Stimulated activated CD8-positive, alpha-beta memory T cell treated with anti-CD3 and anti-CD28 coated beads, Interleukin-12 subunit alpha, Interleukin-12 subunit beta, amount 100 ng/mL, for 24 hours (primary cell): Measurements from ENCODE around the gene UCK2.

Source experiments
- DNase-seq: peaks from one replicate; pipeline ENCODE4 v3.0.0-alpha.2; 2020; ENCODE audit errors: extremely low read depth

UCK2 gene

GRCh38 chr1:165937829-165938228, 110.4 kb downstream of the UCK2 start:
- no peak for DNase-seq

DNA sequence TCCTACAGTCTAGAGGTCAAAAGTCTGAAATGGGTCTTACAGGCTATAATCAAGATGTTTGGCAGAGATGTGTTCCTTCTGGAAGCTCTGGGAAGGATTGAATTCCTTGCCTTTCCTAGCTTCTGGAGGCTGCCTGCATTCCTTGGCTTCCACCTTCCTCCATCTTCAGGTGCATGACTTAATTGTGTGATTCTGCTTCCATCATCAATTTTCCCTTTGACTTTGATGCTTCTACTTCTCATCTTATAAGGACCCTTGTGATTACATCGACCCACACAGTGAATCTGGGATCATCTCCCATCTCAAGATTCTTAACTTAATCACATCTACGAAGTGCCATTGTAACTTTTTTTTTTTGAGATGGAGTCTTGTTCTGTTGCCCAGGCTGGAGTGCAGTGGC, 111.4 kb downstream of the UCK2 start:
- no peak for DNase-seq

GRCh38 chr1:165941531-165941930, 114.1 kb downstream of the UCK2 start:
- no peak for DNase-seq

GRCh38 chr1:165942062-165942461, 114.6 kb downstream of the UCK2 start:
- no peak for DNase-seq

- no peak for DNase-seq
These were observed 115.6 kb downstream of the UCK2 start for GRCh38 chr1:165942927-165943597.

DNA sequence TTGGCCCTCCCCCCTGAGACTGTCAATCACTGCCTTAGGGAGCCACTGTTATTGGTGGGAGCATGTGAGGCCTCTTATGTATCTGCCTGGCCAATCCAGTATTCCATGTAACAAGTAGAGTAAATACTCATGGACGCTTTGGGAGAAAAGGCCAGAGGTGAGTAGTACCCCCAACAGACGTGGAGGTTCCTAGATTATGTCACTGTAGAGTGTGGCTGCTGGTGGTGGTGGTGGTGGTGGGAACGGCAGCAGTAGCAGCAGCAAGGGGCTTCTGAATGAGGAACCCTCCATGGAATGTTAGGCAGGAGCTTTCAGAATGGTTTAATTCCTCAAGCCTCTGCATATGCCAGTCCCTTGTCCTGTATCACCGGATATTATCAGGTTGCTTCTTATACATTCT, 118.5 kb downstream of the UCK2 start:
- DNase-seq: no peak

GRCh38 chr1:165947797-165948455, 120.5 kb downstream of the UCK2 start:
- no peak for DNase-seq

GRCh38 chr1:165949335-165950130, 122.1 kb downstream of the UCK2 start:
- DNase-seq: no peak

DNA sequence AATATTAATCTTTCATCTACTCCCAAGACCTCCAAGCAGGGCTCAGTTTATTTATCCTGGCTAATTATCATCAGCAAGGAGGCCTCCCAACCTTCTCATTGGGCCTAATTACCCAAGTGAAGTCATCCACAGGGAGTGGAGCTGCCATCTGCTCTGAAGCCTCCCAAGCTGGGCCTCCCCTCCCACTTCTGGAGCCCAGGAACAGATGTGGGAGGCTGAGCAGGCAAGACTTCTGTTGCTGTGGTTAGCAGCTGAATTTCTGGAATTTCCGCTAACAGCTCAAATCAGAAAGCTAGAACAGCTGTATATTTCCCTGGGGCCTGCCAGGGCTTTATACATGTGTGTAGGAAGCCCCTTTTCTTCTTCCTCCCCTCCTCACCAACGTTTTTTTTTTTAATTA, 127.5 kb downstream of the UCK2 start:
- DNase-seq: no peak

DNA sequence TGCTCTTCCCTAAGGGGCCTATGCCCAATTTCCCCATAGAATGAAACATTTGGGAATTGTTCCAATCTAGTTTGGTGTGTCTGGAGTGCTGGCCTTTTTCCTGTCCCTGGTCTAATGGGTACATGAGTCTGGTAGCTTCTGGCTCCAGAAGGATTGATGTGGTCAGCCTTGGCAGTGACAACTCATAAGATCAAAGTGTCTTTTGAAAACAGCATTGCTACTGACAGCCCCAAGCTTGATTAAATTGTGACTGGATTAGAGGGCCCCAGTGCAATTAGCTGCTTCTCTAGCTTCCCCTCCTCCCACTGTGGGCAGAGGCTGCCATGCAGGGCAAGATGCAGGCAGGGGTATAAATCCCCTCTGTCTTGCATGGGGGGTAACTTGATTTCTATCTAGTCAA, 130.9 kb downstream of the UCK2 start:
- no peak for DNase-seq

GRCh38 chr1:165960136-165960535, 132.7 kb downstream of the UCK2 start:
- no peak for DNase-seq

- no peak for DNase-seq
These were observed 133.5 kb downstream of the UCK2 start for GRCh38 chr1:165960881-165961280.
